IMR-90 (cell line): ENCODE results near the gene PLPP4. TPM values are rescaled to one million over a fixed set of nuclear protein-coding genes. Genes with fewer than 3 reads are reported as not detected.

Experiments
- ATAC-seq: fragments of 200-7000 bp; cut with Tn5 transposase; 2 replicates; pipeline ENCODE4 v1.9.1; 2020; ENCODE audit warnings: low read depth, mild to moderate bottlenecking, moderate library complexity
- BruUV-seq: library from RNA; stranded (reverse); fragments of 400-500 nt; replicated peaks from 2 replicates; lab custom pipeline; 2021; lab: Mats Ljungman, UMichigan
- CTCF ChIA-PET: fragments of 300-600 bp; formaldehyde crosslinking; extraction: SDS; loops from one replicate; lab custom pipeline; 2021; ENCODE audit warnings: antibody characterized with exemption; lab: Yijun Ruan, JAX
- POLR2A ChIA-PET: fragments of 300-600 bp; sonication (Branson Sonifier 250); formaldehyde crosslinking; loops from one replicate; lab custom pipeline; 2022; ENCODE audit warnings: antibody characterized with exemption; ENCODE audit not compliant: unreplicated experiment; lab: Charles Lee
- DNase-seq: peaks from one replicate; pipeline ENCODE4 v3.0.0; 2013
- H2AFZ ChIP-seq: replicated peaks from 2 replicates; pipeline ENCODE3; 2013; ENCODE audit warnings: low read length, mild to moderate bottlenecking; ENCODE audit not compliant: poor library complexity
- H2AK5ac ChIP-seq: 2 replicates; pipeline ENCODE4 v1.6.1; 2013; ENCODE audit warnings: low read depth, low read length, inconsistent platforms
- H2AK9ac ChIP-seq: replicated peaks from 2 replicates; pipeline ENCODE3; 2013; ENCODE audit warnings: mild to moderate bottlenecking, low read depth, low read length, moderate library complexity; ENCODE audit not compliant: poor library complexity
- H2BK120ac ChIP-seq: 2 replicates; pipeline ENCODE4 v1.6.1; 2013; ENCODE audit warnings: low read depth, low read length, inconsistent platforms
- H2BK15ac ChIP-seq: 3 replicates; pipeline ENCODE4 v1.6.1; 2013; ENCODE audit warnings: low read depth, low read length, inconsistent platforms
- H2BK20ac ChIP-seq: 2 replicates; pipeline ENCODE4 v1.6.1; 2013; ENCODE audit warnings: low read depth, mild to moderate bottlenecking, inconsistent platforms, low read length, moderate library complexity
- H2BK5ac ChIP-seq: 2 replicates; pipeline ENCODE4 v1.6.1; 2013; ENCODE audit warnings: mild to moderate bottlenecking, low read depth, low read length, inconsistent platforms; ENCODE audit not compliant: poor library complexity, severe bottlenecking
- H3K14ac ChIP-seq: replicated peaks from 2 replicates; pipeline ENCODE4 v1.6.1; 2013; ENCODE audit warnings: low read depth, low read length, inconsistent platforms
- H3K18ac ChIP-seq: 2 replicates; pipeline ENCODE4 v1.6.1; 2013; ENCODE audit warnings: low read depth, low read length, control low read depth
- H3K23ac ChIP-seq: 2 replicates; pipeline ENCODE4 v1.6.1; 2013; ENCODE audit warnings: low read depth, low read length, inconsistent platforms
- H3K27ac ChIP-seq: 2 replicates; pipeline ENCODE4 v1.5.1; 2013; ENCODE audit warnings: mild to moderate bottlenecking, control low read depth, low read length; ENCODE audit not compliant: insufficient read depth
- H3K27me3 ChIP-seq: 2 replicates; pipeline ENCODE4 v1.6.1; 2013; ENCODE audit warnings: low read length; ENCODE audit not compliant: control insufficient read depth, insufficient read depth
- H3K36me3 ChIP-seq: 2 replicates; pipeline ENCODE4 v1.6.1; 2013; ENCODE audit warnings: low read length, mixed read lengths; ENCODE audit not compliant: control insufficient read depth, insufficient read depth
- H3K4ac ChIP-seq: 2 replicates; pipeline ENCODE4 v1.6.1; 2013; ENCODE audit warnings: low read depth, low read length, inconsistent platforms
- H3K4me1 ChIP-seq: 2 replicates; pipeline ENCODE4 v1.6.1; 2013; ENCODE audit warnings: low read length, mixed read lengths; ENCODE audit not compliant: control insufficient read depth, insufficient read depth
- H3K4me2 ChIP-seq: 2 replicates; pipeline ENCODE4 v1.6.1; 2013; ENCODE audit warnings: low read depth, mild to moderate bottlenecking, control low read depth, low read length, moderate library complexity
- H3K4me3 ChIP-seq: 2 replicates; pipeline ENCODE4 v1.5.1; 2013; ENCODE audit warnings: low read depth, mild to moderate bottlenecking, control low read depth, low read length, moderate library complexity; ENCODE audit not compliant: insufficient read depth
- H3K56ac ChIP-seq: 2 replicates; pipeline ENCODE4 v1.6.1; 2013; ENCODE audit warnings: low read length, inconsistent platforms; ENCODE audit not compliant: insufficient read depth; ENCODE audit errors: extremely low read depth
- H3K79me1 ChIP-seq, 2 experiments: 2 replicates each; pipeline ENCODE4 v1.6.1; 2013; ENCODE audit warnings: low read length in 2 of 2, inconsistent platforms in 1 of 2, low read depth in 1 of 2
- H3K9ac ChIP-seq: 2 replicates; pipeline ENCODE4 v1.6.1; 2013; ENCODE audit warnings: low read depth, low read length, control low read depth
- H3K9me1 ChIP-seq: 2 replicates; pipeline ENCODE4 v1.6.1; 2013; ENCODE audit warnings: low read length, inconsistent platforms; ENCODE audit not compliant: insufficient read depth
- H3K9me3 ChIP-seq: 2 replicates; pipeline ENCODE4 v1.6.1; 2013; ENCODE audit warnings: low read length; ENCODE audit not compliant: control insufficient read depth, insufficient read depth
- H4K20me1 ChIP-seq: 2 replicates; pipeline ENCODE4 v1.6.1; 2013; ENCODE audit warnings: low read length, inconsistent platforms; ENCODE audit not compliant: insufficient read depth
- H4K5ac ChIP-seq: 2 replicates; pipeline ENCODE4 v1.6.1; 2013; ENCODE audit warnings: mild to moderate bottlenecking, low read depth, low read length, control low read depth
- H4K8ac ChIP-seq, 2 experiments: 2 replicates each; pipeline ENCODE4 v1.6.1; 2013; ENCODE audit warnings: low read depth in 2 of 2, low read length in 2 of 2, control low read depth in 1 of 2, inconsistent platforms in 1 of 2
- H4K91ac ChIP-seq: 2 replicates; pipeline ENCODE4 v1.6.1; 2013; ENCODE audit warnings: low read depth, low read length, inconsistent platforms; ENCODE audit not compliant: insufficient read depth
- BHLHE40 ChIP-seq: fragments of 150-350 bp; IDR thresholded peaks from 2 replicates; pipeline ENCODE4 v1.6.1; 2016; ENCODE audit warnings: mild to moderate bottlenecking, low read depth, low read length
- CEBPB ChIP-seq: IDR thresholded peaks from 2 replicates; pipeline ENCODE4 v1.6.1; 2012; ENCODE audit warnings: low read depth, low read length, improper control_type of control experiment
- CHD1 ChIP-seq: IDR thresholded peaks from 2 replicates; pipeline ENCODE4 v1.6.1; 2012; ENCODE audit warnings: low read depth, low read length, improper control_type of control experiment
- CTCF ChIP-seq: conservative IDR thresholded peaks from 2 replicates; pipeline ENCODE4 v1.5.1; 2012; ENCODE audit warnings: mild to moderate bottlenecking, low read depth, low read length, improper control_type of control experiment
- ELK1 ChIP-seq: fragments of 150-350 bp; IDR thresholded peaks from 2 replicates; pipeline ENCODE4 v1.6.1; 2016; ENCODE audit warnings: low read depth, mild to moderate bottlenecking, low read length, moderate library complexity, borderline replicate concordance
- FOS ChIP-seq: fragments of 150-350 bp; IDR thresholded peaks from 2 replicates; pipeline ENCODE4 v1.6.1; 2016; ENCODE audit warnings: low read depth, low read length
- MAFK ChIP-seq: IDR thresholded peaks from 2 replicates; pipeline ENCODE4 v1.6.1; 2012; ENCODE audit warnings: low read depth, low read length, improper control_type of control experiment
- MAZ ChIP-seq: IDR thresholded peaks from 2 replicates; pipeline ENCODE4 v1.6.1; 2012; ENCODE audit warnings: low read depth, mild to moderate bottlenecking, low read length, improper control_type of control experiment, moderate library complexity, borderline replicate concordance
- MXI1 ChIP-seq: IDR thresholded peaks from 2 replicates; pipeline ENCODE4 v1.6.1; 2012; ENCODE audit warnings: low read depth, mild to moderate bottlenecking, low read length, moderate library complexity, borderline replicate concordance
- NFE2L2 ChIP-seq: fragments of 150-350 bp; IDR thresholded peaks from 2 replicates; pipeline ENCODE4 v1.6.1; 2016; ENCODE audit warnings: low read depth, mild to moderate bottlenecking, low read length
- POLR2A ChIP-seq: IDR thresholded peaks from 2 replicates; pipeline ENCODE4 v1.6.1; 2012; ENCODE audit warnings: mild to moderate bottlenecking, low read depth, low read length
- RAD21 ChIP-seq: IDR thresholded peaks from 2 replicates; pipeline ENCODE4 v1.6.1; 2012; ENCODE audit warnings: low read length, improper control_type of control experiment
- RCOR1 ChIP-seq: IDR thresholded peaks from 2 replicates; pipeline ENCODE4 v1.6.1; 2012; ENCODE audit warnings: mild to moderate bottlenecking, low read length, improper control_type of control experiment; ENCODE audit not compliant: insufficient replicate concordance
- RFX5 ChIP-seq: IDR thresholded peaks from 2 replicates; pipeline ENCODE4 v1.8.0; 2012; ENCODE audit warnings: low read depth, mild to moderate bottlenecking, low read length, moderate library complexity
- SMC3 ChIP-seq: fragments of 150-350 bp; IDR thresholded peaks from 2 replicates; pipeline ENCODE4 v1.6.1; 2016; ENCODE audit warnings: low read depth, mild to moderate bottlenecking, antibody characterized with exemption, low read length, moderate library complexity
- USF2 ChIP-seq: fragments of 150-350 bp; IDR thresholded peaks from 2 replicates; pipeline ENCODE4 v1.6.1; 2017; ENCODE audit warnings: mild to moderate bottlenecking, antibody characterized with exemption, low read length, low read depth
- WGBS, 2 experiments: methylation state at CpG; one replicate each; pipeline versions ENCODE4 v1.1.5 to v1.1.7; 2013; ENCODE audit warnings: missing lambda C conversion rate in 2 of 2; ENCODE audit not compliant: insufficient read length in 1 of 2; ENCODE audit errors: extremely low coverage in 2 of 2; 5-methylcytosine and 5-hydroxymethylcytosine counted together
- dilution Hi-C: fragments of 300-500 bp; cut with HindIII; formaldehyde crosslinking; loops from one replicate; pipeline ENCODE4 v1.14.3; 2018; ENCODE audit warnings: low sequenced_read_pairs; ENCODE audit not compliant: unreplicated experiment
- in situ Hi-C: fragments of 300-500 bp; cut with MboI; formaldehyde crosslinking; loops from 3 replicates; pipeline ENCODE4 v1.14.3; 2019; ENCODE audit warnings: low sequenced_read_pairs, inconsistent platforms, mixed read lengths
- intact Hi-C: fragments of 100-400 bp; cut with micrococcal nuclease; formaldehyde crosslinking; loops from 2 replicates; pipeline ENCODE4 v1.10.0; 2022
- polyA plus RNA-seq, 3 experiments: library from polyadenylated mRNA; depleted of rRNA; stranded (reverse); fragments of >200 nt; gene quantifications; 2 replicates each; pipeline ENCODE4 v1.2.3, GENCODE V29; 2012; ENCODE audit warnings: low replicate concordance in 1 of 3
- total RNA-seq: library from RNA; depleted of rRNA; stranded (reverse); fragments of >200 nt; gene quantifications from 2 replicates; pipeline ENCODE4 v1.2.3, GENCODE V29; 2012

PLPP4 gene
- total and polyA plus RNA-seq, 2 of the 4 experiments (the other 2 are of a cell fraction): 0.18 to 0.60 TPM

- in situ Hi-C loops: no loop called here
- no peak overlapping the region for H2BK5ac ChIP-seq
Observed at GRCh38 chr10:120573355-120573754, 116.3 kb downstream of the PLPP4 start.

More at GRCh38 chr10:120573355-120573754, 116.3 kb downstream of the PLPP4 start:
- BruUV-seq: no TSS peak
- no peak overlapping the region for H4K91ac ChIP-seq
- H2BK120ac ChIP-seq: no peak overlapping the region
- no peaks in the 10 kb centered on the region for H3K27me3 ChIP-seq
- no peak overlapping the region for H3K23ac ChIP-seq
- H4K8ac ChIP-seq: no peak overlapping the region
- no peak overlapping the region for H3K18ac ChIP-seq
- H3K36me3 ChIP-seq: no peaks in the 10 kb centered on the region
- no peak overlapping the region for H3K4ac ChIP-seq
- H3K9me3 ChIP-seq: peaks cover 28% of the 10 kb centered on the region
- H3K9ac ChIP-seq: no peak overlapping the region
- H2AK5ac ChIP-seq: no peak overlapping the region
- intact Hi-C loops (no loop called here), dilution Hi-C loops (no loop called here)
- no peak for DNase-seq
- no peak overlapping the region for H2BK15ac ChIP-seq
- no peak for ATAC-seq
- POLR2A ChIA-PET: no interaction called here
- no peaks in the 10 kb centered on the region for H3K4me1 ChIP-seq
- no peaks in the 10 kb centered on the region for H4K20me1 ChIP-seq
- TF ChIP-seq ELK1 (no peak), FOS (no peak), SMC3 (no peak), CTCF (no peak), CHD1 (no peak), CEBPB (no peak; the same call in 1 of the 2 replicates), RAD21 (no peak), MAFK (no peak), MAZ (no peak), RCOR1 (no peak), BHLHE40 (no peak), POLR2A (no peak), MXI1 (no peak), NFE2L2 (no peak), RFX5 (no peak), USF2 (no peak)
- H3K79me1 ChIP-seq: no peaks in the 10 kb centered on the region
- no peak overlapping the region for H2AK9ac ChIP-seq
- H3K14ac ChIP-seq: no peak overlapping the region
- no peak overlapping the region for H3K27ac ChIP-seq
- no peak overlapping the region for H2AFZ ChIP-seq
- WGBS, 2 experiments: no CpG with 5 or more reads among the region's 2 CpGs
- CTCF ChIA-PET: no interaction called here
- no peaks in the 10 kb centered on the region for H3K9me1 ChIP-seq
- no peak overlapping the region for H3K4me2 ChIP-seq
- H2BK20ac ChIP-seq: no peak overlapping the region
- H3K4me3 ChIP-seq: no peak overlapping the region
- H4K5ac ChIP-seq: no peak overlapping the region
- H3K56ac ChIP-seq: no peak overlapping the region
